Measurements from ENCODE around the gene GRIK3.

GRIK3 gene

DNA sequence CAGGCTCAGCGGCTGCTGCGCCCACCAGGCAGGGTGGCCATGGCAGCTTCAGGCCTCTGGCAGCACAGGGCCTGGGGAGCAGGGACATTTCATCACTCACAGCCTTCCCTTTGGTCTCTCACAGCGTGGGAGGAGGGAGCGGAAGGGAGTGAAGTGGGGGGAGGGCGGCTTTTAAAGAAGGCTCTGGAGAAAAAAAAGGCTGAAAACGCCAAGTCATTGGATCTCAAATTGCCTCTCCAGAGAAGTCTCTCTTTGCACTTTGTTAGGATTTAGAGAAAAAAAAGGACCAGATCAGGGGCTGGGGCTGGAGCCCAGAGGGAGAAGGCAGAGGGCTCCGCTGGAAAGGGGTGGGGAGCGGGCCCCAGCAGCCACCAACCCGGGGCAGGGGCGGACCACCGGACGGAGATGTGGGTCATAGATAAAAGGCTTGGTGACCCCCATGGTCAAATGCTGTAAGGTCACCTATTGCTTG is 209.9 kb downstream of the GRIK3 start:
- TF ChIP-seq, protein P1, sequence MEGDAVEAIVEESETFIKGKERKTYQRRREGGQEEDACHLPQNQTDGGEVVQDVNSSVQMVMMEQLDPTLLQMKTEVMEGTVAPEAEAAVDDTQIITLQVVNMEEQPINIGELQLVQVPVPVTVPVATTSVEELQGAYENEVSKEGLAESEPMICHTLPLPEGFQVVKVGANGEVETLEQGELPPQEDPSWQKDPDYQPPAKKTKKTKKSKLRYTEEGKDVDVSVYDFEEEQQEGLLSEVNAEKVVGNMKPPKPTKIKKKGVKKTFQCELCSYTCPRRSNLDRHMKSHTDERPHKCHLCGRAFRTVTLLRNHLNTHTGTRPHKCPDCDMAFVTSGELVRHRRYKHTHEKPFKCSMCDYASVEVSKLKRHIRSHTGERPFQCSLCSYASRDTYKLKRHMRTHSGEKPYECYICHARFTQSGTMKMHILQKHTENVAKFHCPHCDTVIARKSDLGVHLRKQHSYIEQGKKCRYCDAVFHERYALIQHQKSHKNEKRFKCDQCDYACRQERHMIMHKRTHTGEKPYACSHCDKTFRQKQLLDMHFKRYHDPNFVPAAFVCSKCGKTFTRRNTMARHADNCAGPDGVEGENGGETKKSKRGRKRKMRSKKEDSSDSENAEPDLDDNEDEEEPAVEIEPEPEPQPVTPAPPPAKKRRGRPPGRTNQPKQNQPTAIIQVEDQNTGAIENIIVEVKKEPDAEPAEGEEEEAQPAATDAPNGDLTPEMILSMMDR (IDR thresholded peaks at IDR 0.05; ENCODE audit: insufficient read depth, missing control alignments) = no peak
- FAIRE-seq (no peak), DNase-seq (ENCODE audit: insufficient read length, low spot score) (no peak)

DNA sequence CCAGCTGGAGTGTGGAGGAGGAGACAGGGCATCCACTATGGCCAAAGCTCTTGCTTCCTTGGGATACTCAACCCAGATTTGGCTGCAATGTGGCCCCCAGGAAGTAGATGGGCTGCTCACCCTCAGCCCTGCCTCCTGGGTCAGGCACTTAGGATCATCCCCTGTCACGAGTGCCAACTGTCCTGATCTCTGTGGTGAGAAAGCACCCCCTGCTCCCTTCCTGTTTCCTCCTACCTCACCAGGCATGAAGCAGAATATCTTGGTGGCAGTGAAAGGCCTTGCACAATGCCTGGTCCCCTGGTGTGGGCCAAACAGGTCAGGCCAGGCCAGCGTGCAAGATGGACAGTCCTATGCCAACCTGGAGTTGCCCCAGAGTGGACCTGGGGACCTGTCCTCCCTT is 211.7 kb downstream of the GRIK3 start:
- no peak for DNase-seq (ENCODE audit: insufficient read length, low spot score)
- no peak for FAIRE-seq
- TF ChIP-seq, protein P1 (IDR thresholded peaks at IDR 0.05; ENCODE audit: insufficient read depth, missing control alignments) = no peak

- TF ChIP-seq, protein P1 (IDR thresholded peaks at IDR 0.05; ENCODE audit: insufficient read depth, missing control alignments) = no peak
- FAIRE-seq (no peak), DNase-seq (ENCODE audit: insufficient read length, low spot score) (no peak)
Observed at GRCh38 chr1:36821386-36821785, 212.9 kb downstream of the GRIK3 start.

DNA sequence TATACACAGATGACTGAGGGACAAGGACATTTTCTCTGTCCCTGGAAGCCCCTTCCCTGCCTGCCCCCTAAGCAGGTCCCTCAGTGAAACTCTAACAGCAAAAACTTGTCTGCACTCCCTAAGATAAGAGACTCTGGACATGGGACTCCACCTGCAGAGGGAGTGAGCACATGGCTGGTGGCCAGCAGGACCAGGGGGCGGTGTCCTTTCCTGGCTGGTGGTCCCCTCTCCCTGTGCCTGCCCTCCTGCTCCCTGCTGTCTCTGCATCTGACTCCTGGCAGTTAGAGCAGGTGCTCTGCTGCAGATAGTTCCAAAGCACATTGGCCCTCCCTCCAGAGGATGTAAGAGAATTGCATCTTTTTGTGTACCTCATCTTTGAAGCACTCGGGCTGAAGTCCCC is 215.5 kb downstream of the GRIK3 start:
- FAIRE-seq (no peak), DNase-seq (ENCODE audit: insufficient read length, low spot score) (no peak)
- TF ChIP-seq, protein P1 (IDR thresholded peaks at IDR 0.05; ENCODE audit: insufficient read depth, missing control alignments) = no peak

DNA sequence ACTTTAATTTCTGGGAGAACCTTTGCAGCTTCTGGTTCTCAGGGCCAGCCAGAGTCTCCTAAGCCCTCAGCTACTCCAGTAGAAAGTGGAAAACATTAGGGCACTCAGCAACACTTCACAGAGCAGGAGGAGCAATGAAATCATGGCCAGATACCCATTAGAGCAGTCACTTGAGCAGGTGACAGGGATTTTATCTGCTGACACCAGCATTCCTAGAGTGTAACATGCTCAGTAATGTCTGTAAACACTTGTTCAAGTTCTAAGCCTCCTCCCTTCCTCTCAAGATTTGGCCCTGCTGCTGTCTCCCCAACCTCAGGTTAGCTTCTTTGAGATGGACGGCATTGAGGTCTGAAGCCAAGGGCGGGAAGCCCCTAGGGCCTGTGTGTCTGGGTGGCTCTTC is 218.0 kb downstream of the GRIK3 start:
- TF ChIP-seq, protein P1 (IDR thresholded peaks at IDR 0.05; ENCODE audit: insufficient read depth, missing control alignments) = no peak
- DNase-seq (ENCODE audit: insufficient read length, low spot score) (no peak), FAIRE-seq (no peak)

DNA sequence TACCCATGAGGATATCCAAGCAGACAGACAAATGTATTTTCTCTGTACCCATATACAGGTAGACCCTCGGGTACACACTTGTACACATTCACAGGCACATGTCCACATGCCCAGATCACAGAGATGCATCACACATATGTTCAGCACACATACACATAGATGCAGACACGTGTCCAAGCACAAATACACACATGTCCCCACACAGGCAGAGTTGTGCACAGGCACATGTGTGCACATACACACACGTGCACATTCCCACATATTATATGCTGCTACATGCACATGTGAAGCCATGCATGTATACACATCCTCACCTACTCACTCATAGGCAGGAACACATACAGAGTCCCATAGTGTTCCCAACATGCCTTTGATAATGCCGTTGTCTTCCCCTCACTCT is 219.5 kb downstream of the GRIK3 start:
- TF ChIP-seq, protein P1 (IDR thresholded peaks at IDR 0.05; ENCODE audit: insufficient read depth, missing control alignments) = no peak
- DNase-seq (ENCODE audit: insufficient read length, low spot score) (no peak), FAIRE-seq (no peak)

GRCh38 chr1:36814083-36814482 is 220.2 kb downstream of the GRIK3 start:
- TF ChIP-seq, protein P1 (IDR thresholded peaks at IDR 0.05; ENCODE audit: insufficient read depth, missing control alignments) = no peak
- no peak for FAIRE-seq
- no peak for DNase-seq (ENCODE audit: insufficient read length, low spot score)
